Dermis lymphatic vessel endothelial cell (primary cell): ENCODE results near the gene HTR2B. TPM values are rescaled to one million over a fixed set of nuclear protein-coding genes. Genes with fewer than 3 reads are reported as not detected.

Experiments used
- total RNA-seq: library from RNA; depleted of rRNA; stranded (reverse); fragments of >200 nt; gene quantifications from 2 replicates; pipeline ENCODE4 v1.2.1, GENCODE V29; 2014

Gene HTR2B
- total RNA-seq = 1.5 TPM in 2 replicates

DNA sequence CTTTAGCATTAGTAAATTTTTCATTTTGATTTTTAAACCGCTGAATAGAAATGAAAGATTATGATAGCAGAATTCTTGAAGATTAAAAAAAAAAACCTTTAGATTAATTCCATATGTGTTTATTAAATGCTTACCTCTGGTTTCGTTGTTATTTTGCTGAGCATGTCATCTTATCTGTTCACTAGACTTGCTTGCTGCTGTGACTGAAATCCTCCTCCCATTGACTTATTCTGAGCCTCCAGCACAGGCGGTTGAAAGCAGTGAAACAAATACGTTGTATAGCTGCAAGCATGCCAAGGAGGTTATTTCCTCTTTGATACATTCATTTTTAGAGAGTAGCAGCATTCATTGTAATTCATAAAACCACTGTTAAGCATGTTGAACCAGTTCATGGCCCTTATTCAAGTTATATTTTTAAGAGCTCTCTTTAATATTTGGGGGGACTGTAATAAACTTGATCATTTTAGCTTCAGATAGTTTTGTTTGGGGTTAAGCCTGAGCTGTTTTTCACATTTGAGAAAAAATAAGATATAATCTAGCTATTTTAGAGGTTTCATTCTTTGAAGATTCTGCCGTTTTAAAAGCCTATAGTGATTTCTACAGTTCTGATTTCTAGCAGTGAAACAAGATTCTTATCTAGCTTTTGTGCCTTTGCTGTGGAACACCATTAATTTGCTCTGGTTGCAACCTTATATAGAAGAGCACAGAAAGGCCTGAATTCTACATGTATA, at the start of gene HTR2B:
HTR2B (minus strand) TSS at position 205 of the 731 bp plus-strand sequence. CDS start 1,278 bp downstream, outside the sequence.

Other genes starting within 250 kb of the HTR2B start
- not detected in 2 replicates for gene GPR55, start 199.8 kb downstream of the HTR2B start, total RNA-seq
- gene SPATA3, start 128.9 kb downstream of the HTR2B start, total RNA-seq = not detected in 2 replicates
- gene C2orf72, start 87.5 kb downstream of the HTR2B start, total RNA-seq = under 0.01 and 7.6 TPM in 2 replicates
- 117 and 120 TPM in 2 replicates for gene PSMD1, start 68.2 kb downstream of the HTR2B start, total RNA-seq
- 4.8 and 7.4 TPM in 2 replicates for gene ARMC9, start 73.6 kb upstream of the HTR2B start, total RNA-seq